H1 (cell line): ENCODE measurements around the gene IFT122. TPM values are rescaled to one million over a fixed set of nuclear protein-coding genes. Genes with fewer than 3 reads are reported as not detected.

Experiments
- CTCF ChIA-PET: fragments of 300-600 bp; sonication (Branson Sonifier 250); formaldehyde crosslinking; loops from one replicate; lab custom pipeline; 2021; ENCODE audit not compliant: partially characterized antibody; lab: Charles Lee
- POLR2A ChIA-PET: fragments of 300-600 bp; sonication (Branson Sonifier 250); formaldehyde crosslinking; loops from one replicate; lab custom pipeline; 2021; ENCODE audit warnings: inconsistent platforms; ENCODE audit not compliant: partially characterized antibody; lab: Charles Lee
- DNase-seq, 2 experiments: peaks; one replicate each; pipeline versions ENCODE4 v3.0.0 to v3.0.0-alpha.2; 2010 to 2022; ENCODE audit warnings: low spot score in 2 of 2, low read depth in 1 of 2, mixed read lengths in 1 of 2
- FAIRE-seq: peaks from 2 replicates; lab custom pipeline; 2011; peaks lifted over from hg19 to GRCh38; lab: Jason Lieb, UNC
- H2AFZ ChIP-seq: 2 replicates; pipeline ENCODE4 v1.8.1; 2012; ENCODE audit warnings: low read length, inconsistent platforms
- H2AK5ac ChIP-seq: 2 replicates; pipeline ENCODE4 v1.6.1; 2013; ENCODE audit warnings: low read depth, low read length
- H2BK120ac ChIP-seq: replicated peaks from 2 replicates; pipeline ENCODE3; 2013; ENCODE audit warnings: low read depth, low read length, inconsistent platforms
- H2BK12ac ChIP-seq: 2 replicates; pipeline ENCODE4 v1.6.1; 2013; ENCODE audit warnings: low read depth, low read length
- H2BK15ac ChIP-seq: 2 replicates; pipeline ENCODE4 v1.6.1; 2013; ENCODE audit warnings: low read length
- H2BK20ac ChIP-seq: 2 replicates; pipeline ENCODE4 v1.6.1; 2013; ENCODE audit warnings: low read length
- H2BK5ac ChIP-seq: 2 replicates; pipeline ENCODE4 v1.6.1; 2013; ENCODE audit warnings: low read depth, low read length
- H3K14ac ChIP-seq: 2 replicates; pipeline ENCODE4 v1.6.1; 2013; ENCODE audit warnings: inconsistent platforms; ENCODE audit not compliant: insufficient read length
- H3K18ac ChIP-seq: 2 replicates; pipeline ENCODE4 v1.6.1; 2013; ENCODE audit warnings: low read length; ENCODE audit errors: extremely low read depth
- H3K23ac ChIP-seq: 2 replicates; pipeline ENCODE4 v1.6.1; 2013; ENCODE audit warnings: inconsistent platforms; ENCODE audit not compliant: insufficient read length
- H3K23me2 ChIP-seq: 2 replicates; pipeline ENCODE4 v1.6.1; 2013; ENCODE audit warnings: low read depth, low read length
- H3K27ac ChIP-seq: 2 replicates; pipeline ENCODE4 v1.6.1; 2011; ENCODE audit warnings: low read depth, low read length, inconsistent platforms
- H3K27me3 ChIP-seq, 4 experiments: replicated peaks in 1 of 4; 1 replicate in 1 of 4; 2 replicates in 3 of 4; pipeline versions ENCODE4 v1.6.1 to v1.8.1; 2011 to 2013; ENCODE audit warnings: low read length in 3 of 4, mild to moderate bottlenecking in 3 of 4, inconsistent platforms in 2 of 4, mixed read lengths in 2 of 4, moderate library complexity in 1 of 4; ENCODE audit not compliant: control insufficient read depth in 3 of 4, insufficient read depth in 3 of 4; ENCODE audit errors: extremely low read depth in 1 of 4
- H3K36me3 ChIP-seq, 4 experiments: 2 replicates each; pipeline versions ENCODE4 v1.6.1 to v1.8.1; 2011 to 2013; ENCODE audit warnings: mild to moderate bottlenecking in 4 of 4, low read length in 3 of 4, moderate library complexity in 2 of 4, control low read depth in 1 of 4, inconsistent platforms in 1 of 4; ENCODE audit not compliant: insufficient read depth in 4 of 4, control insufficient read depth in 2 of 4
- H3K4ac ChIP-seq: replicated peaks from 2 replicates; pipeline ENCODE3; 2013; ENCODE audit warnings: low read length, low read depth, mixed read lengths, inconsistent platforms; ENCODE audit not compliant: insufficient read length
- H3K4me1 ChIP-seq, 4 experiments: replicated peaks in 1 of 4; 1 replicate in 1 of 4; 2 replicates in 3 of 4; pipeline versions ENCODE4 v1.6.1 to v1.8.1; 2011 to 2013; ENCODE audit warnings: low read length in 3 of 4, inconsistent platforms in 2 of 4, mixed read lengths in 1 of 4; ENCODE audit not compliant: insufficient read depth in 4 of 4, control insufficient read depth in 3 of 4
- H3K4me2 ChIP-seq, 2 experiments: 2 replicates each; pipeline versions ENCODE4 v1.6.1 to v1.8.1; 2011 to 2013; ENCODE audit warnings: low read depth in 2 of 2, low read length in 2 of 2, control low read depth in 1 of 2, inconsistent platforms in 1 of 2, mild to moderate bottlenecking in 1 of 2; ENCODE audit not compliant: insufficient read depth in 1 of 2
- H3K4me3 ChIP-seq, 4 experiments: fragments of 200-600, 300-600 bp in 1 of 4; sonication (generic), shearing (Covaris generic), sonication (Bioruptor Twin) in 1 of 4; 2 replicates each; pipeline versions ENCODE4 v1.5.1 to v1.8.1; 2011 to 2016; ENCODE audit warnings: low read length in 4 of 4, low read depth in 3 of 4, control low read depth in 2 of 4, inconsistent platforms in 2 of 4, mild to moderate bottlenecking in 2 of 4, mixed read lengths in 1 of 4, moderate library complexity in 1 of 4; ENCODE audit not compliant: insufficient read depth in 2 of 4; ENCODE audit errors: extremely low read depth in 1 of 4
- H3K56ac ChIP-seq: replicated peaks from 2 replicates; pipeline ENCODE3; 2013; ENCODE audit warnings: low read depth, mild to moderate bottlenecking, mixed read lengths, low read length, inconsistent platforms; ENCODE audit not compliant: insufficient read length
- H3K79me1 ChIP-seq: 2 replicates; pipeline ENCODE4 v1.6.1; 2013; ENCODE audit warnings: low read depth, low read length, control low read depth
- H3K79me2 ChIP-seq, 2 experiments: 2 replicates each; pipeline versions ENCODE4 v1.6.1 to v1.8.1; 2012 to 2013; ENCODE audit warnings: low read length in 2 of 2, mild to moderate bottlenecking in 2 of 2, inconsistent platforms in 1 of 2; ENCODE audit not compliant: insufficient read depth in 2 of 2, control insufficient read depth in 1 of 2
- H3K9ac ChIP-seq, 4 experiments: replicated peaks in 1 of 4; 1 replicate in 1 of 4; 2 replicates in 3 of 4; pipeline versions ENCODE4 v1.6.1 to v1.8.1; 2011 to 2013; ENCODE audit warnings: low read depth in 3 of 4, low read length in 3 of 4, control low read depth in 2 of 4, mild to moderate bottlenecking in 2 of 4, moderate library complexity in 2 of 4, inconsistent platforms in 1 of 4; ENCODE audit errors: extremely low read depth in 1 of 4
- H3K9me3 ChIP-seq, 2 experiments: 2 replicates each; pipeline versions ENCODE4 v1.6.1 to v1.8.1; 2012 to 2013; ENCODE audit warnings: mild to moderate bottlenecking in 2 of 2, moderate library complexity in 2 of 2, control low read depth in 1 of 2, inconsistent platforms in 1 of 2, low read depth in 1 of 2, low read length in 1 of 2, mixed read lengths in 1 of 2; ENCODE audit not compliant: insufficient read depth in 2 of 2
- H4K20me1 ChIP-seq, 2 experiments: replicated peaks in 1 of 2; 2 replicates each; pipeline versions ENCODE3 to v1.8.1; 2011 to 2013; ENCODE audit warnings: inconsistent platforms in 2 of 2, low read length in 2 of 2, mild to moderate bottlenecking in 1 of 2; ENCODE audit not compliant: insufficient read depth in 2 of 2, control insufficient read depth in 1 of 2
- H4K5ac ChIP-seq: 2 replicates; pipeline ENCODE4 v1.6.1; 2013; ENCODE audit warnings: low read length, low read depth, mixed read lengths, inconsistent platforms; ENCODE audit not compliant: insufficient read length
- H4K8ac ChIP-seq: 2 replicates; pipeline ENCODE4 v1.8.0; 2013; ENCODE audit warnings: mild to moderate bottlenecking, moderate library complexity, low read length, inconsistent platforms; ENCODE audit not compliant: insufficient read depth; ENCODE audit errors: extremely low read depth
- H4K91ac ChIP-seq: replicated peaks from 2 replicates; pipeline ENCODE3; 2013; ENCODE audit warnings: low read length, mixed read lengths, inconsistent platforms; ENCODE audit not compliant: insufficient read length
- CBX5 ChIP-seq: fragments of 300-800, 300-1000 bp; sonication (generic); IDR thresholded peaks from 2 replicates; pipeline ENCODE4 v1.7.1; 2016; ENCODE audit warnings: antibody characterized with exemption, low read length, low read depth
- CREB1 ChIP-seq: IDR thresholded peaks from 2 replicates; pipeline ENCODE4 v1.6.1; 2012; ENCODE audit warnings: inconsistent platforms
- TCF12 ChIP-seq: IDR thresholded peaks from 2 replicates; pipeline ENCODE4 v1.6.1; 2011; ENCODE audit warnings: low read depth, mild to moderate bottlenecking, low read length
- YY1 ChIP-seq: IDR thresholded peaks from 2 replicates; pipeline ENCODE4 v1.6.1; 2011; ENCODE audit warnings: low read depth, mild to moderate bottlenecking, low read length
- polyA plus RNA-seq, 7 experiments: library from polyadenylated mRNA; depleted of rRNA in 3 of 7; stranded (reverse) in 5 of 7; unstranded in 2 of 7; fragments of >200 nt in 5 of 7; fragments of 200-250 nt in 2 of 7; gene quantifications; 1 replicate in 5 of 7; 2 replicates in 1 of 7; 4 replicates in 1 of 7; pipeline versions ENCODE4 v1.2.1 to v1.2.3, GENCODE V29; 2011 to 2013; ENCODE audit warnings: missing spikeins in 2 of 7, mixed read lengths in 2 of 7
- total RNA-seq: library from RNA; stranded (reverse); fragmentation: NEBNext Ultra II Directional; extraction: Animal tissue kit (Norgen Biotek cat#: 25700); gene quantifications from 2 replicates; pipeline ENCODE4 v1.2.1, GENCODE V29; 2021

IFT122 gene
- total and polyA plus RNA-seq, 2 of the 8 experiments (the other 6 are each of a cell fraction or from before 2014, with no cell fraction given): 23.7 to 25.1 TPM

DNA sequence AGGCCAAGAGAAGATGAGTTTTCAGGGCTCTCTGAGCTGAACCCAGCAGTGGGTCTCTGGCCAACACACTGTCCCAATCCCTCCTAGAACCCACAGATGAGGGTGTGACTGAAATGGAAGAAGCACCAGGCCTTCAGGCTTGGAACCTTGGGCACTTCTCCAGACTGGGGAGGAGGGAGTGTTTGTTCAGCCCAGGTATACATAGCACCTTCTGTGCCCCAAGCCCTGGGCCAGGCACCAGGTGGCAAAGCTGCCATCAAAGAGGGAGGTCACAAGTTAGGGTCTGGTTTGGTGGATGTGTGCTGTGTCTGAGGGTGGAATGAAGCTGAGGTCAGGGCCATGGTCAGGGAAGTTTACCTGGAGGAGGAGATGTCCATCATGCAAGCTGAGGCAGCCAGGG is 72.6 kb downstream of the IFT122 start:
- no peak overlapping the region for H2BK20ac ChIP-seq
- H3K27ac ChIP-seq: no peak overlapping the region
- H2BK120ac ChIP-seq: no peak overlapping the region
- ChIA-PET POLR2A (interaction anchor here (1.5 to 1.9 kb wide), 2 partner anchors 14 to 26 kb away, joined by 5 read pairs; no protein-coding TSS in a partner anchor), CTCF (interaction anchor here (1.1 to 1.9 kb wide), 3 partner anchors 11 to 116 kb away, joined by 3 to 8 read pairs (median 5); no protein-coding TSS in a partner anchor)
- H2AFZ ChIP-seq: no peak overlapping the region
- H3K4me2 ChIP-seq: no peak overlapping the region
- H3K4ac ChIP-seq: no peak overlapping the region
- H4K8ac ChIP-seq: 0 out of 2 replicates have a peak overlapping the region, but pooled peaks have one; percentile 35
- peaks cover 0 to 2% (median 0%) of the 10 kb centered on the region in 4 experiments; a peak in 3 of 8 replicates for H3K36me3 ChIP-seq
- no peaks in the 10 kb centered on the region for H4K20me1 ChIP-seq
- H3K4me3 ChIP-seq: no peak overlapping the region
- no peak overlapping the region for H2BK12ac ChIP-seq
- H4K5ac ChIP-seq: no peak overlapping the region
- no peak overlapping the region for H3K9ac ChIP-seq
- no peaks in the 10 kb centered on the region for H3K27me3 ChIP-seq
- H2AK5ac ChIP-seq: no peak overlapping the region
- no peak overlapping the region for H3K23ac ChIP-seq
- H4K91ac ChIP-seq: no peak overlapping the region
- FAIRE-seq (no peak), DNase-seq (no peak)
- H3K14ac ChIP-seq: no peak overlapping the region
- no peaks in the 10 kb centered on the region for H3K23me2 ChIP-seq
- H3K4me1 ChIP-seq: no peaks in the 10 kb centered on the region
- H3K9me3 ChIP-seq: no peaks in the 10 kb centered on the region
- H3K79me1 ChIP-seq: no peaks in the 10 kb centered on the region
- H2BK5ac ChIP-seq: no peak overlapping the region
- H3K18ac ChIP-seq: no peak overlapping the region
- no peak overlapping the region for H3K56ac ChIP-seq
- no peak overlapping the region for H2BK15ac ChIP-seq
- no peaks in the 10 kb centered on the region for H3K79me2 ChIP-seq
- no peak for TF ChIP-seq CBX5
- no peak for TF ChIP-seq YY1
- TF ChIP-seq TCF12: no peak
- TF ChIP-seq CREB1: no peak
